Measurements from ENCODE around the gene SLC6A15.

- no peak for TF ChIP-seq CTCF (IDR thresholded peaks at IDR 0.05; ENCODE audit: low read length)
- no peak for TF ChIP-seq EZH2 (optimal IDR thresholded peaks at IDR 0.05; ENCODE audit: low read depth, low read length)
Measured at GRCh38 chr12:84843593-84844144, 68.9 kb downstream of the SLC6A15 start.
